A673 (cell line): ENCODE measurements around the gene SRPRB.

Source experiments
- EZH2 ChIP-seq: fragments of 200-600 bp; sonication (generic); IDR thresholded peaks from 2 replicates; pipeline ENCODE4 v1.6.1; 2017; ENCODE audit warnings: borderline replicate concordance, low read depth, mild to moderate bottlenecking, mixed read lengths, antibody characterized with exemption, low read length; ENCODE audit not compliant: poor library complexity, severe bottlenecking
- TF ChIP-seq, protein P1 (sequence below): fragments of 300-800, 200-600 bp; sonication (generic); conservative IDR thresholded peaks from 2 replicates; pipeline ENCODE4 v1.5.1; 2017; ENCODE audit warnings: low read depth, mild to moderate bottlenecking, antibody characterized with exemption, low read length, moderate library complexity, mixed read lengths

GRCh38 chr3:133838916-133839800, 33.5 kb downstream of the SRPRB start:
- TF ChIP-seq, protein P1, sequence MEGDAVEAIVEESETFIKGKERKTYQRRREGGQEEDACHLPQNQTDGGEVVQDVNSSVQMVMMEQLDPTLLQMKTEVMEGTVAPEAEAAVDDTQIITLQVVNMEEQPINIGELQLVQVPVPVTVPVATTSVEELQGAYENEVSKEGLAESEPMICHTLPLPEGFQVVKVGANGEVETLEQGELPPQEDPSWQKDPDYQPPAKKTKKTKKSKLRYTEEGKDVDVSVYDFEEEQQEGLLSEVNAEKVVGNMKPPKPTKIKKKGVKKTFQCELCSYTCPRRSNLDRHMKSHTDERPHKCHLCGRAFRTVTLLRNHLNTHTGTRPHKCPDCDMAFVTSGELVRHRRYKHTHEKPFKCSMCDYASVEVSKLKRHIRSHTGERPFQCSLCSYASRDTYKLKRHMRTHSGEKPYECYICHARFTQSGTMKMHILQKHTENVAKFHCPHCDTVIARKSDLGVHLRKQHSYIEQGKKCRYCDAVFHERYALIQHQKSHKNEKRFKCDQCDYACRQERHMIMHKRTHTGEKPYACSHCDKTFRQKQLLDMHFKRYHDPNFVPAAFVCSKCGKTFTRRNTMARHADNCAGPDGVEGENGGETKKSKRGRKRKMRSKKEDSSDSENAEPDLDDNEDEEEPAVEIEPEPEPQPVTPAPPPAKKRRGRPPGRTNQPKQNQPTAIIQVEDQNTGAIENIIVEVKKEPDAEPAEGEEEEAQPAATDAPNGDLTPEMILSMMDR = no peak
- TF ChIP-seq EZH2 = no peak
